OCI-LY1 (cell line): ENCODE data around the gene R3HDM1.

Experiments used
- EZH2 ChIP-seq: fragments of 200-600 bp; sonication (generic), shearing (Covaris generic); IDR thresholded peaks from 2 replicates; pipeline ENCODE4 v1.8.0; 2017; ENCODE audit warnings: borderline replicate concordance, mixed run types, mild to moderate bottlenecking, antibody characterized with exemption, low read length, moderate library complexity, mixed read lengths
- TF ChIP-seq, protein P1 (sequence below): fragments of 200-600 bp; sonication (generic), shearing (Covaris generic); IDR thresholded peaks from 2 replicates; pipeline ENCODE4 v1.5.1; 2017; ENCODE audit warnings: mild to moderate bottlenecking, antibody characterized with exemption, low read length, moderate library complexity, mixed read lengths

DNA sequence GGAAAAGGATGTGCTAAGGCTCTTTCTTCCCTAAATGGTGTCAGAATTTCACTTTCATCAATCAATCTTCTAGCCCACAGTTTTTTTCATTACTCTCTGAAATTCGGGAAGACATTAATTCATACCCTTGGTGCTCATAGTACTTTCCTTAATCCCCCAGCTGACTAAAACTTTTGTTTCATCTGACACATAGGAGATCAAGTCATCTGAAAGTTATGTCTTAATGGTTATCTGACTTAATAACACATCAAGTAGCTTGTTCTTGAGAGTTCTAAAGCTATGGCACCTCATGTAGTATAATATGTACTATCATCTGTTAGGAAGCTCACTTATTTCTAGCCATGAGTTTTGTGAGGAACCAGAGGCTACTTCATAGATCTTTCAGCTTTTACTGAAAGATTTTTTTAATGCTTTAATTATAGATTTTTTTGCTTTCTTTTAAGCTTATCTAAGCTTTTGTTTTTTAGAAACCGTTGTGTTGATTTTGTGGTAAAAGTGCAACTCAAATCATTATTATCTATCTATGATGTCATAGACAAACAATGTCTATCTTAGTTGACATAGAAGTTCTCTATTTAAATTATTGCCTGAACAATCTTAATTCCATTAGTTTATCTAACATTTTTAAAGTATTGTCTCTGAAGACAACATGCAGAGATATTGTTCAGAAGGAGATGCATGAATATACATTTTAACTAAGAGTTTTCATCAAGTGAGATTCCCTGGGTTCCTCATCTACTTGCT lies 116.7 kb downstream of the R3HDM1 start:
- TF ChIP-seq, protein P1, sequence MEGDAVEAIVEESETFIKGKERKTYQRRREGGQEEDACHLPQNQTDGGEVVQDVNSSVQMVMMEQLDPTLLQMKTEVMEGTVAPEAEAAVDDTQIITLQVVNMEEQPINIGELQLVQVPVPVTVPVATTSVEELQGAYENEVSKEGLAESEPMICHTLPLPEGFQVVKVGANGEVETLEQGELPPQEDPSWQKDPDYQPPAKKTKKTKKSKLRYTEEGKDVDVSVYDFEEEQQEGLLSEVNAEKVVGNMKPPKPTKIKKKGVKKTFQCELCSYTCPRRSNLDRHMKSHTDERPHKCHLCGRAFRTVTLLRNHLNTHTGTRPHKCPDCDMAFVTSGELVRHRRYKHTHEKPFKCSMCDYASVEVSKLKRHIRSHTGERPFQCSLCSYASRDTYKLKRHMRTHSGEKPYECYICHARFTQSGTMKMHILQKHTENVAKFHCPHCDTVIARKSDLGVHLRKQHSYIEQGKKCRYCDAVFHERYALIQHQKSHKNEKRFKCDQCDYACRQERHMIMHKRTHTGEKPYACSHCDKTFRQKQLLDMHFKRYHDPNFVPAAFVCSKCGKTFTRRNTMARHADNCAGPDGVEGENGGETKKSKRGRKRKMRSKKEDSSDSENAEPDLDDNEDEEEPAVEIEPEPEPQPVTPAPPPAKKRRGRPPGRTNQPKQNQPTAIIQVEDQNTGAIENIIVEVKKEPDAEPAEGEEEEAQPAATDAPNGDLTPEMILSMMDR, result no peak
- TF ChIP-seq EZH2, result no peak
